Activated T-cell treated with anti-CD3 and anti-CD28 coated beads, Interleukin-2, amount 50 U/mL, for 24 hours (primary cell): ENCODE measurements around the gene OBP2B.
"Not testable (repeated sequence)": the region's sequence is repeated elsewhere in the genome, so short reads cannot be mapped to it uniquely, and the experiment has no call there.

Experiments used
- DNase-seq: peaks from one replicate; pipeline ENCODE4 v3.0.0-alpha.2; 2020
- H3K27ac Mint-ChIP-seq: 2 replicates; pipeline ENCODE4 v1.8.0; 2020; ENCODE audit warnings: mild to moderate bottlenecking, mixed read lengths
- H3K27me3 Mint-ChIP-seq: 2 replicates; pipeline ENCODE4 v1.8.0; 2020; ENCODE audit warnings: mixed read lengths
- H3K36me3 Mint-ChIP-seq: 2 replicates; pipeline ENCODE4 v1.8.0; 2020; ENCODE audit warnings: low read depth, mixed read lengths
- H3K4me1 Mint-ChIP-seq: 2 replicates; pipeline ENCODE4 v1.8.0; 2020; ENCODE audit warnings: low read depth, mixed read lengths
- H3K4me3 Mint-ChIP-seq: 2 replicates; pipeline ENCODE4 v1.8.0; 2020; ENCODE audit warnings: mild to moderate bottlenecking, moderate library complexity, mixed read lengths
- H3K9me3 Mint-ChIP-seq: 2 replicates; pipeline ENCODE4 v1.8.0; 2020; ENCODE audit warnings: mixed read lengths

The OBP2B gene

GRCh38 chr9:133247632-133248031 is 38.6 kb upstream of the OBP2B start:
- Mint-ChIP-seq H3K4me3 (no peak overlapping the region), H3K36me3 (no peaks in the 10 kb centered on the region), H3K27me3 (peaks cover 26% of the 10 kb centered on the region), H3K9me3 (no peaks in the 10 kb centered on the region), H3K4me1 (no peaks in the 10 kb centered on the region), H3K27ac (no peak overlapping the region)
- no peak for DNase-seq

DNA sequence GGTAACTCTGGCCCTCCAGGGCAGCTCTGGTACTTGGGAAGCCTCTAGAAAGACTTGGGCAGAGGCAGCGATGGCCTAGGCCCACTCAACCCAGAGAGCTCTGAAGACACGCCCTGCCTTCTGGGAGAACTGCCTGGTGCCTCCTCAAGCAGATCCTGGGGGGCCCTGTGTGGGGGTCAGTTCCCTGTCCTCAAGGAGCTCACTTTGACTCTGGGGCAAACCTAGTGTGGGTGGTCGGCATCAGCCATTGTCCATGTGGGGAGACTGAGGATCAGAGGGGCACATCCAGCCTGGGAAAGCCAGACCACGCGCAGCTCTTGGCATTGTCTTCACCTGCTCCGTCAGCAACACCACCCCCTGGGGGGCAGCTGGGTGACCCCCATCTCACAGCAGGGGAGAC is 37.9 kb upstream of the OBP2B start:
- Mint-ChIP-seq H3K4me1 (no peaks in the 10 kb centered on the region), H3K4me3 (no peak overlapping the region), H3K9me3 (no peaks in the 10 kb centered on the region), H3K27me3 (peaks cover 29% of the 10 kb centered on the region), H3K36me3 (no peaks in the 10 kb centered on the region), H3K27ac (no peak overlapping the region)
- DNase-seq = no peak

DNA sequence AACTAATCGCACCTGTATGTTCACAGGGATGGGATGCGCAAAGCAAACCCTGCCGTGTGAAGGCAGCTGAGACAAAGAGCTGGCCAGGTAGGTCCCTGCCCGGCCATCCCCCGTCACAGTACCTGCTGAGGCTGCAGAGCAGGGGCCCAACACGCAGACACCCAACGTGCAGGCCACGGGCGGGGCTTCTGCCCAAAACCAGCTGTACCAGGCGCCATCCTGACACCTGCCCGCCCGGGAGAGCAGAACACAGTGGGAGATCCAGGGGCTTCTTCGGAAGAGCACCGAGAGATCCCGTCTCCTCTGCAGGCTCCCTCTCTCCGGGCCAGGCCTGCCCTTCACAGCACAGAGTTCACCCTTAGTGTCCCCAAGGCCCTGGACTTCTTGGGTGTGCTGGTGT is 37.5 kb upstream of the OBP2B start:
- no peak overlapping the region for H3K27ac Mint-ChIP-seq
- peaks cover 34% of the 10 kb centered on the region for H3K27me3 Mint-ChIP-seq
- no peak for DNase-seq
- H3K36me3 Mint-ChIP-seq = no peaks in the 10 kb centered on the region
- no peaks in the 10 kb centered on the region for H3K4me1 Mint-ChIP-seq
- no peaks in the 10 kb centered on the region for H3K9me3 Mint-ChIP-seq
- H3K4me3 Mint-ChIP-seq = no peak overlapping the region

DNA sequence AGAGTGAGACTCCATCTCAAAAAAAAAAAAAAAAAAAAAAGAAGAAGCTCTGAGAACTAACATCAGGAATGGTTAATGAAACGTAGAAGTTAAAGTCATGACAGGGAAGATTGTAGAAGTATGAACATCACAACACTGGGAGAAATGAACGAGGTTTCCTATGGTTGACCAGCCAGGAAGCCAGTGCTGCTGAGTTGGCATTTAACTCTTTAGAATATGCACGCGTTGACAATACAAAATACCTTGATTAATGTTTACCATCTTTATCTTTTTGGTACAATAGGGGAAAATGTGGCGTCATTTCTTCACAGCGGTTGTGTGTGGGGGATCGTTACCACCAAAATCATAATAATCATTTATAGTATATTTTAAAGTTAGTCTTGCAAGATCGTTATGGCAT is 33.9 kb upstream of the OBP2B start:
- Mint-ChIP-seq H3K36me3 (no peaks in the 10 kb centered on the region), H3K4me3 (no peak overlapping the region), H3K9me3 (no peaks in the 10 kb centered on the region), H3K4me1 (peaks cover 8% of the 10 kb centered on the region), H3K27ac (no peak overlapping the region), H3K27me3 (peaks cover 42% of the 10 kb centered on the region)
- DNase-seq = no peak

DNA sequence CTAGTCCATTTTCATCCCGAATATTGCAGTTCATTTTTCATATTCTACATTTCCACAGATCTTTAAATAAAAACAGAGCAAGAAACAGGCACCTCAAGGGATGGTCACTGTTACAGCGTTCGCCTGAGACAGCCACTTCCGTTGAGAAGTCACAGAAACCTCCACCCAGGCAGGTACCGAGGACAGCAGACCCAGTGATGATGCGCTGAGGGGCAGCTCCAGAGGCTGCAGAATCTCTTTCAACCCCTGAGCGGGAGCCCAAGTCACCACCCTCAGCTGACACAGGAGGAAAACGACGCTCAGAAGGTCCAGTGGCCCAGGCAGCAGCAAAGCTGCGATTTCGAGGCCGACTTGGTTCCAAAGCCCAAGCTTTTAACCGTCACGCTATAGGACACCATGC is 33.2 kb upstream of the OBP2B start:
- Mint-ChIP-seq H3K27me3 (peaks cover 49% of the 10 kb centered on the region), H3K27ac (no peak overlapping the region)

DNA sequence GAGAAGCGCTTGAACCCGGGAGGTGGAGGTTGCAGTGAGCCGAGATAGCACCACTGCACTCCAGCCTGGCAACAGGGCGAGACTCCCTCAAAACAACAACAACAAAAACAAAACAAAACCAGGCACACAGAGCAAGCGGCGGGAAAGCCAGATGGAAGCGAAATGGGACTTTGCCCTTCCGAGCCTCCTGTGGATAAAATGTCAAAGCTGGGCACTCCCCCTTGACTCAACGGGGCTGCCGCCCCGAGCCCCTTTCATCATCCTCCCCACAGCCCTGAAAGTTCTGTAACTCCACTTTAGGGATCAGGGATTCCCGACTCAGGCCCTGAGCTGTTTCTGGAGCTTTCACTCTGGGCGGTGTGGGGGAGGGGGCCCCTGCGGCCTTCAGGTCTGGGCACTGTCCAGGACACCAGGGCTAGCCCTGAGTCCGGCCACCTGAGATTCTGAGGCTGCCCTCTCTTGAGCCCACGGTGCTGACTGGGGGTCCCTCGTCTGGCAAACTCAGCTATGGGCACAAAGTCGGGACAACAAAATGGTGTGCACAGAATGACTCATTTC is 30.6 kb upstream of the OBP2B start:
- DNase-seq = no peak
- Mint-ChIP-seq H3K27ac (no peak overlapping the region), H3K27me3 (peaks cover 45% of the 10 kb centered on the region), H3K4me3 (no peak overlapping the region), H3K36me3 (no peaks in the 10 kb centered on the region), H3K4me1 (peaks cover 9% of the 10 kb centered on the region), H3K9me3 (no peaks in the 10 kb centered on the region)

More for the DNA sequence above, 33.2 kb upstream of the OBP2B start:
- H3K4me1 Mint-ChIP-seq = peaks cover 9% of the 10 kb centered on the region
- no peak overlapping the region for H3K4me3 Mint-ChIP-seq
- no peaks in the 10 kb centered on the region for H3K9me3 Mint-ChIP-seq
- DNase-seq = no peak
- H3K36me3 Mint-ChIP-seq = no peaks in the 10 kb centered on the region

DNA sequence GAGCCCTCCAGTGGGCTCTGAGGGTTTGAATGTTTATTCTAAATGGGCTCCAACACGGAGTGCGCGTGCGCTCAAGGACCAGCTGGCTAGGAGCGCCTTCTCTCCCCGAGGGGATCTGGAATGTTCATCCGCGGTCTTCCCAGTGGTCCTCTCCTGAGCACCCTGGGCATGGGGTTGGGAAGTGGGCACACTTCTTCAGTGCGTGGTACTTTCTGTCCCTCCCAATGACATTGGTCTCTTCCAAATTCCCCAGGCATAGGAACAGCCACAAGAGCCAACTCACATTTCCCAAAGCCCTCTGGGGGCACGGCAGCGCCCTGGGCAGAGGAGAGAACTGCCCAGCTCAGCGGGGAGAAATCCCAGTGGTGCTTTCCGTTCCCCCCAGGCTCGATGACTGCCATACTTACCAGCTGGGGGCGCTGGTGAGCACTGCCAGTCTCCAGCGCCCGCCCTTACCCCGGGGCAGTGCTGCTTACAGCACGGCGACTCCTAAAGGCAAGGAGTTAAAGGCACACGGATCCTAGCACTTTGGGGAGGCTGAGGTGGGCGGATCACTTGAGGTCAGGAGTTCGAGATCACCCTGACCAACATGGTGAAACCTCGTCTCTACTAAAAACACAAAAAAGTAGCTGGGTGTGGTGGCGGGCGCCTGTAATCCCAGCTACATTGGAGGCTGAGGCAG is 29.9 kb upstream of the OBP2B start:
- Mint-ChIP-seq H3K4me1 (peaks cover 9% of the 10 kb centered on the region), H3K27me3 (peaks cover 45% of the 10 kb centered on the region), H3K4me3 (peak overlapping the region; percentile 51), H3K27ac (no peak overlapping the region), H3K36me3 (no peaks in the 10 kb centered on the region), H3K9me3 (no peaks in the 10 kb centered on the region)
- DNase-seq = peak; percentile 72

DNA sequence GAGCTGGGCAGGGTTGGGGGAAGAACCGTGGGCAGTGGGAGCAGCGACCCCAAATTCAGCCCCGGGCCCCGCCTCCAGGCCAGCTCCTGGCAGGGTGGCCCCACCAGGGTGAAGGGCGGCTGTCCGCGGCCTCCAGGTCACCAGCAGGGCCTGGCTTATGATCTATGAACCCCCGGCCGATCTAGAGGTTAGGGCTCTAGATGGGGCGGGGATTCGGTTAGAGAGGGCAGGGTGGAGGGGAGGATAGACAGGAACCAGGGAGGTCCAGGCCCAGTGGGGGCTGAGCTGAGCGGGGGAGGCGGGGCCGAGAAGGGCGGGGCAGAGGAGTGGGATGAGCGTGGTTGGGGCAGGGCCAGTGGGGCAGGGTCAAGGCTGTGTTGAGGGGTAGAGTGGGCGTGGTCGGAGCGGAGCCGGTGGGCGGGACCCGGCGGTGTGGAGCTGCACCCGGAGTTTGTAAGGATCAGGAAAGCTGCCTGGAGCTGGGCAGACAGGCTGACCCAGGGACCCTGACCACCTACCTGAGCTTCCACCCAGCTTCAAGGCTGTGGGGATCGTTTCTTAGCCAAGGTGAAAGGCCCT is 29.3 kb upstream of the OBP2B start:
- Mint-ChIP-seq H3K27ac (no peak overlapping the region), H3K9me3 (no peaks in the 10 kb centered on the region), H3K4me1 (peaks cover 9% of the 10 kb centered on the region), H3K36me3 (no peaks in the 10 kb centered on the region), H3K27me3 (peaks cover 45% of the 10 kb centered on the region), H3K4me3 (peak overlapping the region; percentile 51)
- peak; percentile 67 for DNase-seq

GRCh38 chr9:133237035-133237731 is 28.1 kb upstream of the OBP2B start:
- Mint-ChIP-seq H3K36me3 (no peaks in the 10 kb centered on the region), H3K4me3 (no peak overlapping the region), H3K27ac (no peak overlapping the region), H3K9me3 (no peaks in the 10 kb centered on the region), H3K27me3 (peaks cover 45% of the 10 kb centered on the region), H3K4me1 (peaks cover 9% of the 10 kb centered on the region)
- no peak for DNase-seq

GRCh38 chr9:133236291-133237034 is 27.4 kb upstream of the OBP2B start:
- not testable (repeated sequence) for DNase-seq, H3K4me1 Mint-ChIP-seq, H3K36me3 Mint-ChIP-seq, H3K9me3 Mint-ChIP-seq, H3K4me3 Mint-ChIP-seq
- Mint-ChIP-seq H3K27me3 (peaks cover 37% of the 10 kb centered on the region), H3K27ac (peak overlapping the region; percentile 44)

DNA sequence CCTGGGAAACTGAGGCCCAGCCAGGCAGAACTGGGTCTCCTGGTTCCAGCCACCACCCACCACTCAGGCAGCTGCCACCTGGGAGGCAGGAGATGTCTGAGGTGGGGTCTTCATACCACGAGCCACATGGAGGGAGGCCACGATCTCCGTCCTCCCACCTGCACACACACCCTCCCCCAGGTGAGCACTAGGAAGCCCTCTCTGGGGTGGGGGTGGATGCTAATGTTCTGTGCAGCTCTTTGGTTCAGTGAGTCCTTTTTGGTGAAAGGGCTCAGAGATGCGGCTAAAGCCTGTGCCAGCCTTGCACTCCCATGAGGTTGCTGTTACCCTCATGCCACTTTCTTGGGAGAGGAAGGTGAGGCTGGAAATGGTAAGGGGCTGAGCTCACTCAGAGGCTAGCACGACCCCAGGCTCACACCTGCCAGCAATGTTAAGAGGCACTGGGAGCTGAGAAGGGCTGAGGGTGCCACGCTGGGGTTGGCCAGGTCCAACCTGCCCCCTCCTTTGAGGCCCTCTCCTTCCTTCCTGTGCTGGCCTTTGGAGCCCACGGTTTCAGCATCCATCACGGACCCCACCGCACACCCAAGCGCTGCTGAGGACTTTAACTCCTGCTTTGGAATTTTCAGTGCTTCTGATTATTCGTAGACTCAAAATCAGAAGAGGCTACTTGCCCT is 26.6 kb upstream of the OBP2B start:
- H3K4me3 Mint-ChIP-seq = no peak overlapping the region
- peaks cover 31% of the 10 kb centered on the region for H3K27me3 Mint-ChIP-seq
- no peaks in the 10 kb centered on the region for H3K9me3 Mint-ChIP-seq

DNA sequence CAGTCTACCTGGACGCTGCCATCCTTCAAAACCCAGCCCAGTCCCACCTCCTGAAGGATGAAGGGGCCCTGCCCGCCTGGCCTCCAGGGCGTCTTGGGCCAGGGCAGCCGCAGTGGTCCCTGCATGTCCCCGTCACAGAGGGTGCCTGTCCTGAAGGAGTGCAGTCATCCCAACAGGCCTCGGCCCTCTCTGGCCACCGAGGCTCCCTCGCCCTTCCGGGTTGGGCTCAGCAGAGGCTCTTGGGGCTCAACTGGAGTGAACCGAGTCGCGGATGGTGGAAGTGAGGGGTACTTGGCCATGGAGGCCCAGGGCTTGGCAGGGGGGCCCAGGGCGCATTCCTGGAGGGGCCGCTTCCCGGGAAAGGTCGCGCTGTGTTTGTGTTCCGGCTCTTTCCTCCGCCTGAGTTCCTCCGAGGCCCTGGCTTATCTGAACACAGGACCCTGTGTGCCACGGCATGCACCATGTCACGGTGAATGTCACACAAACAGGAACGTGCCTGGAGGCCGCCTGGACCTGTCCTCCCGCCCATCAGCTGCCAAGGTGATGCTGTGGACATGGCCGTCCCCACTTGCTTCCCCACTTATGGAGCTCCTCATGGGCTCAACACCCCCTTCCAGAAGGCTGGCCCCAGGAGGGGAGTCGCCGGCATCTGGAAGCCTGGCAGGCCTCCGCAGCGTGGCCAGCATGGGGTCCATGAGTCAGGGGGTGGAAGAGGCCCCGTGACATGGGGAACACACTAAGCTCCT is 25.7 kb upstream of the OBP2B start:
- Mint-ChIP-seq H3K27ac (no peak overlapping the region), H3K9me3 (no peaks in the 10 kb centered on the region), H3K4me1 (peaks cover 9% of the 10 kb centered on the region), H3K36me3 (no peaks in the 10 kb centered on the region), H3K27me3 (peaks cover 29% of the 10 kb centered on the region), H3K4me3 (no peak overlapping the region)
- no peak for DNase-seq

More for the DNA sequence above, 26.6 kb upstream of the OBP2B start:
- Mint-ChIP-seq H3K4me1 (peaks cover 9% of the 10 kb centered on the region), H3K36me3 (no peaks in the 10 kb centered on the region), H3K27ac (no peak overlapping the region)
- DNase-seq = no peak

- H3K9me3 Mint-ChIP-seq = no peaks in the 10 kb centered on the region
- H3K4me1 Mint-ChIP-seq = peaks cover 7% of the 10 kb centered on the region
These were observed 24.8 kb upstream of the OBP2B start for GRCh38 chr9:133233681-133234432.

More at GRCh38 chr9:133233681-133234432, 24.8 kb upstream of the OBP2B start:
- Mint-ChIP-seq H3K36me3 (no peaks in the 10 kb centered on the region), H3K4me3 (no peak overlapping the region), H3K27me3 (peaks cover 20% of the 10 kb centered on the region), H3K27ac (no peak overlapping the region)
- no peak for DNase-seq
